HepG2 (cell line): ENCODE measurements around the gene DISP2. TPM values are rescaled to one million over a fixed set of nuclear protein-coding genes. Genes with fewer than 3 reads are reported as not detected.

ENCODE experiments used
- CBX1 ChIP-seq: IDR thresholded peaks from one replicate; pipeline ENCODE4 v1.6.1; 2016; ENCODE audit warnings: antibody characterized with exemption, low read depth
- CREB1 ChIP-seq, 2 experiments: fragments of 450-650 bp in 1 of 2; IDR thresholded peaks; 2 replicates each; pipeline ENCODE4 v1.6.1; 2016 to 2017; ENCODE audit warnings: control low read depth in 1 of 2, mild to moderate bottlenecking in 1 of 2, missing compliant biosample characterization in 1 of 2, missing genetic modification characterization in 1 of 2
- DNMT1 ChIP-seq: sonication (generic); formaldehyde crosslinking; IDR thresholded peaks from 2 replicates; pipeline ENCODE4 v1.5.1; 2020; ENCODE audit warnings: mild to moderate bottlenecking, missing genetic modification reagents
- HMGA1 ChIP-seq: sonication (generic); formaldehyde crosslinking; conservative IDR thresholded peaks from 2 replicates; pipeline ENCODE4 v1.4.0; 2020; ENCODE audit warnings: missing genetic modification reagents
- HOXD1 ChIP-seq: sonication (generic); formaldehyde crosslinking; IDR thresholded peaks from 2 replicates; pipeline ENCODE4 v1.5.0; 2020; ENCODE audit warnings: missing genetic modification reagents
- KDM5A ChIP-seq: fragments of 200-600 bp; sonication (generic); IDR thresholded peaks from 2 replicates; pipeline ENCODE4 v1.7.0; 2018; ENCODE audit warnings: antibody characterized with exemption, mild to moderate bottlenecking, low read length, borderline replicate concordance
- KLF12 ChIP-seq: sonication (generic); formaldehyde crosslinking; IDR thresholded peaks from 2 replicates; pipeline ENCODE4 v1.4.0; 2020; ENCODE audit warnings: missing genetic modification reagents, borderline replicate concordance
- MXD4 ChIP-seq: IDR thresholded peaks from 2 replicates; pipeline ENCODE4 v1.6.1; 2016; ENCODE audit warnings: mild to moderate bottlenecking, missing biosample characterization, missing genetic modification reagents
- SOX13 ChIP-seq, 3 experiments: fragments of 450-650 bp in 1 of 3; sonication (generic) in 1 of 3; formaldehyde crosslinking in 1 of 3; IDR thresholded peaks in 2 of 3; conservative IDR thresholded peaks in 1 of 3; 2 replicates each; pipeline versions ENCODE4 v1.5.0 to v1.6.1; 2016 to 2020; ENCODE audit warnings: antibody characterized with exemption in 1 of 3, mild to moderate bottlenecking in 1 of 3, missing compliant biosample characterization in 1 of 3, missing genetic modification reagents in 1 of 3, moderate library complexity in 1 of 3
- ZBTB7B ChIP-seq: sonication (generic); formaldehyde crosslinking; IDR thresholded peaks from 2 replicates; pipeline ENCODE4 v1.4.0; 2020; ENCODE audit warnings: missing genetic modification reagents
- ZNF124 ChIP-seq: sonication (generic); formaldehyde crosslinking; IDR thresholded peaks from 2 replicates; pipeline ENCODE4 v1.4.0; 2020; ENCODE audit warnings: missing genetic modification reagents
- ZNF207 ChIP-seq: fragments of 450-650 bp; IDR thresholded peaks from 2 replicates; pipeline ENCODE4 v1.6.1; 2016; ENCODE audit warnings: antibody characterized with exemption, borderline replicate concordance
- ZNF550 ChIP-seq: sonication (generic); formaldehyde crosslinking; IDR thresholded peaks from 2 replicates; pipeline ENCODE4 v1.4.0; 2020; ENCODE audit warnings: mild to moderate bottlenecking, missing genetic modification reagents, borderline replicate concordance
- ZNF775 ChIP-seq: sonication (generic); formaldehyde crosslinking; IDR thresholded peaks from 2 replicates; pipeline ENCODE4 v1.4.0; 2020; ENCODE audit warnings: missing genetic modification reagents, mild to moderate bottlenecking, moderate library complexity, borderline replicate concordance
- ZNF776 ChIP-seq: sonication (generic); formaldehyde crosslinking; IDR thresholded peaks from 2 replicates; pipeline ENCODE4 v1.4.0; 2020; ENCODE audit warnings: mild to moderate bottlenecking, missing genetic modification reagents
- ZNF782 ChIP-seq: sonication (generic); formaldehyde crosslinking; IDR thresholded peaks from 2 replicates; pipeline ENCODE4 v1.4.0; 2020; ENCODE audit warnings: missing genetic modification reagents, mild to moderate bottlenecking, borderline replicate concordance
- ZNF788 ChIP-seq: sonication (generic); formaldehyde crosslinking; IDR thresholded peaks from 2 replicates; pipeline ENCODE4 v1.5.0; 2020; ENCODE audit warnings: mild to moderate bottlenecking, missing genetic modification reagents, borderline replicate concordance
- polyA plus RNA-seq, 8 experiments: library from polyadenylated mRNA; depleted of rRNA in 3 of 8; stranded (reverse) in 7 of 8; unstranded in 1 of 8; fragments of >200 nt; fragmentation: Illumina TruSeq in 4 of 8; extraction: Trizol in 4 of 8; gene quantifications; 2 replicates each; pipeline versions ENCODE4 v1.2.1 to v1.2.3, GENCODE V29; 2011 to 2016; ENCODE audit warnings: low read depth in 4 of 8, missing spikeins in 1 of 8, mixed read lengths in 1 of 8; ENCODE audit not compliant: insufficient read depth in 1 of 8
- total RNA-seq, 5 experiments: library from RNA; depleted of rRNA; stranded (reverse); fragments of >200 nt; fragmentation: Illumina TruSeq; extraction: Trizol; gene quantifications; 2 replicates each; pipeline ENCODE4 v1.2.3, GENCODE V29; 2016; ENCODE audit warnings: low read depth in 1 of 5
- TF ChIP-seq, protein P1 (sequence below): sonication (generic); formaldehyde crosslinking; IDR thresholded peaks from 2 replicates; pipeline ENCODE4 v1.5.0; 2020; ENCODE audit warnings: missing genetic modification reagents
- TF ChIP-seq, protein P2 (sequence below): sonication (generic); formaldehyde crosslinking; IDR thresholded peaks from 2 replicates; pipeline ENCODE4 v1.4.0; 2020; ENCODE audit warnings: mild to moderate bottlenecking, missing genetic modification reagents
- TF ChIP-seq, protein P3 (sequence below): sonication (generic); formaldehyde crosslinking; IDR thresholded peaks from 2 replicates; pipeline ENCODE4 v1.8.1; 2023; ENCODE audit warnings: missing genetic modification reagents, inconsistent platforms, borderline replicate concordance
- TF ChIP-seq, protein P4 (sequence below): IDR thresholded peaks from 2 replicates; pipeline ENCODE4 v1.6.1; 2016; ENCODE audit warnings: control low read depth
- TF ChIP-seq, protein P5 (sequence below): sonication (generic); formaldehyde crosslinking; IDR thresholded peaks from 2 replicates; pipeline ENCODE4 v1.8.0; 2022; ENCODE audit warnings: missing genetic modification reagents, mild to moderate bottlenecking, inconsistent platforms, borderline replicate concordance

DISP2 gene
- total and polyA plus RNA-seq, 2 of the 13 experiments (the other 11 are each of a cell fraction or from before 2014, with no cell fraction given) = 0.09 to 0.32 TPM

DNA sequence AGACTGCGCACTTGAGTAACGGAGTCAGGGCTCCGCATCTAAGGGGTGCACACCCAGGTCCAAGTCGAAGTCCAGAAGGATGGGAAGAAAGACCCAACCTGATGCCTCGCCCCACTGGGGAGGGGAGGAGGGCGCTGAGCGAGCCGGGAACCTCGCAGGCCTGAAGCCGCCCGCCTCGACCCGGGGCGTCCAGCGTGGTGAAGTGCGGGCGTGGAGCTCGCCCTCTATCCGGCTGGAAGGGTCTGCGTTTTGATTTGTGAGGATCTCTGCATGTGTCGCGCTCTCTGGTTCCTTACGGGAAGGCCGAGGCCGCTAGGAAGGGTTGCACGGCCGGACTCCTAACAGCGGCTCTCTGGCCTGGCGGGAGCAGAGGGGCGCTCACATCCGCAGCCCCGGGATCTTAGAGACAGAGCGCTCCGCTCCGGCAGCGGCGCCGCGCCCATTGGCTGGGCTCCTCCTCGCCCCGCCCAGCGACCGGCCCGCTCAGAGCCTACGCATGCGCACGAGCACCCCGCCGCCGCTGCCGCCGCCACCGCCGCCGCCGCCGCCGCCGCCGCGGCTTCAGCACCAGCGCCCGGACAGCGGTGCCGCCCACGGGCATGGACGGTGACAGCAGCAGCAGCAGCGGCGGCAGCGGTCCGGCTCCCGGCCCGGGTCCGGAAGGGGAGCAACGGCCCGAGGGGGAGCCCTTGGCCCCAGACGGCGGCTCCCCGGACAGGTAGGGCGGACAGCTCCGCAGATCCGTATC lies at the start of gene DISP2 (continued):
- TF ChIP-seq, protein P1, sequence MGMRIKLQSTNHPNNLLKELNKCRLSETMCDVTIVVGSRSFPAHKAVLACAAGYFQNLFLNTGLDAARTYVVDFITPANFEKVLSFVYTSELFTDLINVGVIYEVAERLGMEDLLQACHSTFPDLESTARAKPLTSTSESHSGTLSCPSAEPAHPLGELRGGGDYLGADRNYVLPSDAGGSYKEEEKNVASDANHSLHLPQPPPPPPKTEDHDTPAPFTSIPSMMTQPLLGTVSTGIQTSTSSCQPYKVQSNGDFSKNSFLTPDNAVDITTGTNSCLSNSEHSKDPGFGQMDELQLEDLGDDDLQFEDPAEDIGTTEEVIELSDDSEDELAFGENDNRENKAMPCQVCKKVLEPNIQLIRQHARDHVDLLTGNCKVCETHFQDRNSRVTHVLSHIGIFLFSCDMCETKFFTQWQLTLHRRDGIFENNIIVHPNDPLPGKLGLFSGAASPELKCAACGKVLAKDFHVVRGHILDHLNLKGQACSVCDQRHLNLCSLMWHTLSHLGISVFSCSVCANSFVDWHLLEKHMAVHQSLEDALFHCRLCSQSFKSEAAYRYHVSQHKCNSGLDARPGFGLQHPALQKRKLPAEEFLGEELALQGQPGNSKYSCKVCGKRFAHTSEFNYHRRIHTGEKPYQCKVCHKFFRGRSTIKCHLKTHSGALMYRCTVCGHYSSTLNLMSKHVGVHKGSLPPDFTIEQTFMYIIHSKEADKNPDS (CRISPR knock-in tag) = no peak
- TF ChIP-seq ZNF775 (CRISPR knock-in tag) = no peak
- TF ChIP-seq KDM5A = no peak
- no peak for TF ChIP-seq ZNF788 (CRISPR knock-in tag)
- TF ChIP-seq SOX13 (IDR thresholded peaks at IDR 0.05) = no peak
- no peak for TF ChIP-seq SOX13 (CRISPR knock-in tag; conservative IDR thresholded peaks at IDR 0.05 in 1 of 2, IDR thresholded peaks at IDR 0.05 in 1 of 2)
- 0 out of 2 replicates have a peak, but pooled peaks have one; percentile 37 for TF ChIP-seq HOXD1 (CRISPR knock-in tag)
- TF ChIP-seq CBX1 = no peak
- TF ChIP-seq, protein P2, sequence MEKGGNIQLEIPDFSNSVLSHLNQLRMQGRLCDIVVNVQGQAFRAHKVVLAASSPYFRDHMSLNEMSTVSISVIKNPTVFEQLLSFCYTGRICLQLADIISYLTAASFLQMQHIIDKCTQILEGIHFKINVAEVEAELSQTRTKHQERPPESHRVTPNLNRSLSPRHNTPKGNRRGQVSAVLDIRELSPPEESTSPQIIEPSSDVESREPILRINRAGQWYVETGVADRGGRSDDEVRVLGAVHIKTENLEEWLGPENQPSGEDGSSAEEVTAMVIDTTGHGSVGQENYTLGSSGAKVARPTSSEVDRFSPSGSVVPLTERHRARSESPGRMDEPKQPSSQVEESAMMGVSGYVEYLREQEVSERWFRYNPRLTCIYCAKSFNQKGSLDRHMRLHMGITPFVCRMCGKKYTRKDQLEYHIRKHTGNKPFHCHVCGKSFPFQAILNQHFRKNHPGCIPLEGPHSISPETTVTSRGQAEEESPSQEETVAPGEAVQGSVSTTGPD (CRISPR knock-in tag) = no peak
- TF ChIP-seq, protein P3, sequence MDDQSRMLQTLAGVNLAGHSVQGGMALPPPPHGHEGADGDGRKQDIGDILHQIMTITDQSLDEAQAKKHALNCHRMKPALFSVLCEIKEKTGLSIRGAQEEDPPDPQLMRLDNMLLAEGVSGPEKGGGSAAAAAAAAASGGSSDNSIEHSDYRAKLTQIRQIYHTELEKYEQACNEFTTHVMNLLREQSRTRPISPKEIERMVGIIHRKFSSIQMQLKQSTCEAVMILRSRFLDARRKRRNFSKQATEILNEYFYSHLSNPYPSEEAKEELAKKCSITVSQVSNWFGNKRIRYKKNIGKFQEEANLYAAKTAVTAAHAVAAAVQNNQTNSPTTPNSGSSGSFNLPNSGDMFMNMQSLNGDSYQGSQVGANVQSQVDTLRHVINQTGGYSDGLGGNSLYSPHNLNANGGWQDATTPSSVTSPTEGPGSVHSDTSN (CRISPR knock-in tag) = no peak
- TF ChIP-seq, protein P4, sequence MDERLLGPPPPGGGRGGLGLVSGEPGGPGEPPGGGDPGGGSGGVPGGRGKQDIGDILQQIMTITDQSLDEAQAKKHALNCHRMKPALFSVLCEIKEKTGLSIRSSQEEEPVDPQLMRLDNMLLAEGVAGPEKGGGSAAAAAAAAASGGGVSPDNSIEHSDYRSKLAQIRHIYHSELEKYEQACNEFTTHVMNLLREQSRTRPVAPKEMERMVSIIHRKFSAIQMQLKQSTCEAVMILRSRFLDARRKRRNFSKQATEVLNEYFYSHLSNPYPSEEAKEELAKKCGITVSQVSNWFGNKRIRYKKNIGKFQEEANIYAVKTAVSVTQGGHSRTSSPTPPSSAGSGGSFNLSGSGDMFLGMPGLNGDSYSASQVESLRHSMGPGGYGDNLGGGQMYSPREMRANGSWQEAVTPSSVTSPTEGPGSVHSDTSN (CRISPR knock-in tag) = no peak
- no peak for TF ChIP-seq CREB1 (IDR thresholded peaks at IDR 0.05)
- TF ChIP-seq CREB1 (CRISPR knock-in tag; IDR thresholded peaks at IDR 0.05) = no peak
- TF ChIP-seq ZNF776 (CRISPR knock-in tag) = no peak
- no peak for TF ChIP-seq ZNF124 (CRISPR knock-in tag)
- TF ChIP-seq ZNF207 = no peak
- peak; percentile 40; the same call in 1 of the 2 replicates for TF ChIP-seq KLF12
- no peak for TF ChIP-seq ZNF550
- TF ChIP-seq MXD4 = peak; percentile 90; the same call in 1 of the 2 replicates
- 0 out of 2 replicates have a peak, but pooled peaks have one; percentile 21 for TF ChIP-seq ZBTB7B (CRISPR knock-in tag)
- no peak for TF ChIP-seq HMGA1 (CRISPR knock-in tag)
- TF ChIP-seq ZNF782 (CRISPR knock-in tag) = no peak
- 0 out of 2 replicates have a peak, but pooled peaks have one; percentile 14 for TF ChIP-seq DNMT1
- TF ChIP-seq, protein P5, sequence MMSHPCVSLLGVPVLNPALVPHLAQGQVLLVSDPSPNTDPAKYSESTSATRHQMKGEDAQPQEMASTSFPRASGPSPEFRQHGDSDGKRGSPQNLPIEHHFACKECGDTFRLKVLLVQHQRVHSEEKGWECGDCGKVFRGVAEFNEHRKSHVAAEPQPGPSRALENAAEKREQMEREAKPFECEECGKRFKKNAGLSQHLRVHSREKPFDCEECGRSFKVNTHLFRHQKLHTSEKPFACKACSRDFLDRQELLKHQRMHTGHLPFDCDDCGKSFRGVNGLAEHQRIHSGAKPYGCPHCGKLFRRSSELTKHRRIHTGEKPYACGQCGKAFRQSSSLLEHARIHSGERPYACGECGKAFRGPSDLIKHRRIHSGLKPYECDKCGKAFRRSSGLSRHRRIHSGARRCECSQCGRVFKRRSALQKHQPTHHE (CRISPR knock-in tag) = no peak
